ENCODE data around the gene FEM1C. TPM values are rescaled to one million over a fixed set of nuclear protein-coding genes. Genes with fewer than 3 reads are reported as not detected.

The FEM1C gene
- polyA plus RNA-seq, 1 donor (not counting 4 experiments of a cell fraction or from before 2014, with no cell fraction given) = 11.9 TPM

GRCh38 chr5:115507681-115508080 lies 36.9 kb downstream of the FEM1C start:
- Histone ChIP-seq H3K9me1 (ENCODE audit: control insufficient read depth, extremely low read depth, insufficient read depth, low read length) (no peaks in the 10 kb centered on the region), H3K9me3 (ENCODE audit: control insufficient read depth, low read depth, low read length) (no peaks in the 10 kb centered on the region), H3K4me1 (ENCODE audit: control insufficient read depth, extremely low read depth, insufficient read depth, low read length) (no peaks in the 10 kb centered on the region), H3K79me2 (ENCODE audit: control insufficient read depth, insufficient read depth, low read length) (no peaks in the 10 kb centered on the region), H3K27ac (ENCODE audit: control insufficient read depth, insufficient read depth, low read length) (no peak overlapping the region), H3K27me3 (ENCODE audit: control insufficient read depth, extremely low read depth, insufficient read depth, low read length) (no peaks in the 10 kb centered on the region), H4K20me1 (ENCODE audit: control insufficient read depth, extremely low read depth, insufficient read depth, low read length) (no peaks in the 10 kb centered on the region), H3K36me3 (ENCODE audit: control insufficient read depth in 2 of 2, extremely low read depth in 1 of 2, insufficient read depth in 2 of 2, low read length in 2 of 2) (no peaks in the 10 kb centered on the region), H2AFZ (ENCODE audit: control insufficient read depth, low read length) (no peak overlapping the region), H3K4me2 (ENCODE audit: control insufficient read depth, extremely low read depth, insufficient read depth, low read depth, low read length) (no peak overlapping the region), H3K9ac (ENCODE audit: control insufficient read depth, extremely low read depth, insufficient read depth, low read length) (no peak overlapping the region), H3K4me3 (ENCODE audit: control insufficient read depth in 2 of 3, extremely low read depth in 1 of 3, insufficient read depth in 2 of 3, low read depth in 1 of 3, low read length in 3 of 3) (no peak overlapping the region)
- FAIRE-seq (no peak), DNase-seq (ENCODE audit: low read depth, low spot score) (no peak)
- TF ChIP-seq EZH2 (IDR thresholded peaks at IDR 0.05; ENCODE audit: low read length) (no peak), CTCF (optimal IDR thresholded peaks at IDR 0.05 in 1 of 3, IDR thresholded peaks at IDR 0.05 in 1 of 3, conservative IDR thresholded peaks at IDR 0.05 in 1 of 3; ENCODE audit: extremely low read depth in 1 of 3, insufficient read depth in 2 of 3, low read length in 3 of 3) (no peak)
- dilution Hi-C loops (cut with MboI; ENCODE audit: extremely low pct_ligation_motif_present, low sequenced_read_pairs) = no loop called here

DNA sequence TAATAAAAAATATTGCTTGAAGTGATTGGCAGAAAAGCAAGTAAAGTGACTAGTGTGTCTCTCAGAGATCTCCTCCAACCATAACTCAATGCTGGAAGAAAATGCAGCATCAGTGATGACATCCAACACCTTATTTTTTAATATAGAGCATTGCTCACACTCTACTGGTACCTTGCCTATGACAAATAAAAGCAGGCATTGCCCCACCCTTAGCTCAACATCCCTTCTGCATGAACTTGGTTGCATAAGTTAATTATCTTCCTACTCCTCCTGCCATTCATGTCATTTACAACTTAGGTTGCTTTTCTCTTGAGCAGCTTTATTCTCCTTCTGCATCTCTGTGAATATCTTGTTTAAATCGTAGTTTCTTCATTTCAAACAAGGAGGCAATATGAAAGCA lies 41.2 kb downstream of the FEM1C start:
- H3K4me3 ChIP-seq (ENCODE audit: control insufficient read depth in 2 of 3, extremely low read depth in 1 of 3, insufficient read depth in 2 of 3, low read depth in 1 of 3, low read length in 3 of 3) = no peak overlapping the region
- H3K79me2 ChIP-seq (ENCODE audit: control insufficient read depth, insufficient read depth, low read length) = no peaks in the 10 kb centered on the region
- H3K9me1 ChIP-seq (ENCODE audit: control insufficient read depth, extremely low read depth, insufficient read depth, low read length) = no peaks in the 10 kb centered on the region
- no peak overlapping the region for H2AFZ ChIP-seq (ENCODE audit: control insufficient read depth, low read length)
- no peaks in the 10 kb centered on the region for H3K36me3 ChIP-seq (ENCODE audit: control insufficient read depth in 2 of 2, extremely low read depth in 1 of 2, insufficient read depth in 2 of 2, low read length in 2 of 2)
- no peaks in the 10 kb centered on the region for H3K4me1 ChIP-seq (ENCODE audit: control insufficient read depth, extremely low read depth, insufficient read depth, low read length)
- H3K27ac ChIP-seq (ENCODE audit: control insufficient read depth, insufficient read depth, low read length) = no peak overlapping the region
- no peak overlapping the region for H3K4me2 ChIP-seq (ENCODE audit: control insufficient read depth, extremely low read depth, insufficient read depth, low read depth, low read length)
- no peak for DNase-seq (ENCODE audit: low read depth, low spot score)
- no peaks in the 10 kb centered on the region for H3K9me3 ChIP-seq (ENCODE audit: control insufficient read depth, low read depth, low read length)
- H4K20me1 ChIP-seq (ENCODE audit: control insufficient read depth, extremely low read depth, insufficient read depth, low read length) = no peaks in the 10 kb centered on the region
- FAIRE-seq = no peak
- H3K27me3 ChIP-seq (ENCODE audit: control insufficient read depth, extremely low read depth, insufficient read depth, low read length) = no peaks in the 10 kb centered on the region
- no peak overlapping the region for H3K9ac ChIP-seq (ENCODE audit: control insufficient read depth, extremely low read depth, insufficient read depth, low read length)
- dilution Hi-C loops (cut with MboI; ENCODE audit: extremely low pct_ligation_motif_present, low sequenced_read_pairs) = no loop called here
- TF ChIP-seq EZH2 (IDR thresholded peaks at IDR 0.05; ENCODE audit: low read length) (no peak), CTCF (optimal IDR thresholded peaks at IDR 0.05 in 1 of 3, IDR thresholded peaks at IDR 0.05 in 1 of 3, conservative IDR thresholded peaks at IDR 0.05 in 1 of 3; ENCODE audit: extremely low read depth in 1 of 3, insufficient read depth in 2 of 3, low read length in 3 of 3) (no peak)
